ENCODE measurements around the gene ZNF718.
"Not testable (repeated sequence)": the region's sequence is repeated elsewhere in the genome, so short reads cannot be mapped to it uniquely, and the experiment has no call there.

DNA sequence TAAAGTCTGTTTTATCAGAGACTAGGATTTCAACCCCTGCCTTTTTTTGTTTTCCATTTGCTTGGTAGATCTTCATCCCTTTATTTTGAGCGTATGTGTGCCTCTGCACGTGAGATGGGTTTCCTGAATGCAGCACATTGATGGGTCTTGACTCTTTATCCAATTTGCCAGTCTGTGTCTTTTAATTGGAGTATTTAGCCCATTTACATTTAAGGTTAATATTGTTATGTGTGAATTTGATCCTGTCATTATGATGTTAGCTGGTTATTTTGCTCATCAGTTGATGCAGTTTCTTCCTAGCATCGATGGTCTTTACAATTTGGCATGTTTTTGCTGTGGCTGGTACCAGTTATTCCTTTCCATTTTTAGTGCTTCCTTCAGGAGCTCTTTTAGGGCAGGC lies 45.3 kb downstream of the ZNF718 start:
- not testable (repeated sequence) for TF ChIP-seq CTCF (IDR thresholded peaks at IDR 0.05; ENCODE audit: borderline replicate concordance, extremely low read depth, low read length, poor library complexity, severe bottlenecking); EZH2 (IDR thresholded peaks at IDR 0.05; ENCODE audit: borderline replicate concordance, low read depth, low read length, severe bottlenecking)

Measured in DND-41 (cell line).